Neural cell (in vitro differentiated cells): Measurements from ENCODE around the gene PIGK. TPM values are rescaled to one million over a fixed set of nuclear protein-coding genes. Genes with fewer than 3 reads are reported as not detected.

Experiments used
- H2AFZ ChIP-seq: fragments of 200-600, 300-800 bp; sonication (generic), shearing (Covaris generic); 2 replicates; pipeline ENCODE4 v1.6.0; 2014; ENCODE audit warnings: low read depth, mild to moderate bottlenecking, antibody characterized with exemption, low read length, moderate library complexity
- H3F3A ChIP-seq: fragments of 200-600 bp; shearing (Covaris generic); 2 replicates; pipeline ENCODE4 v1.6.1; 2016; ENCODE audit warnings: mild to moderate bottlenecking, moderate library complexity, mixed read lengths, antibody characterized with exemption, low read length; ENCODE audit not compliant: insufficient read depth, poor library complexity, severe bottlenecking
- H3K27ac ChIP-seq: fragments of 200-600, 300-800 bp; sonication (generic), shearing (Covaris generic); 2 replicates; pipeline ENCODE4 v1.5.1; 2014; ENCODE audit warnings: mild to moderate bottlenecking, low read length, moderate library complexity
- H3K27me3 ChIP-seq: fragments of 300-800, 200-600 bp; sonication (generic), shearing (Covaris generic); 2 replicates; pipeline ENCODE4 v1.6.0; 2014; ENCODE audit warnings: mild to moderate bottlenecking, low read depth, low read length, moderate library complexity; ENCODE audit not compliant: insufficient read depth
- H3K36me3 ChIP-seq: fragments of 300-800, 200-600 bp; sonication (generic), shearing (Covaris generic); 2 replicates; pipeline ENCODE4 v1.5.1; 2014; ENCODE audit warnings: mild to moderate bottlenecking, antibody characterized with exemption, low read length, moderate library complexity; ENCODE audit not compliant: insufficient read depth
- H3K4me2 ChIP-seq: fragments of 300-800, 200-600 bp; sonication (generic), shearing (Covaris generic); 2 replicates; pipeline ENCODE4 v1.6.0; 2014; ENCODE audit warnings: mild to moderate bottlenecking, low read length
- H3K4me3 ChIP-seq: fragments of 300-800, 200-600 bp; sonication (generic), shearing (Covaris generic); 2 replicates; pipeline ENCODE4 v1.5.1; 2014; ENCODE audit warnings: mild to moderate bottlenecking, low read length, moderate library complexity
- H3K79me2 ChIP-seq: fragments of 200-600 bp; shearing (Covaris generic); replicated peaks from 2 replicates; pipeline ENCODE4 v1.6.0; 2014; ENCODE audit warnings: mild to moderate bottlenecking, low read length, moderate library complexity; ENCODE audit not compliant: insufficient read depth
- H3K9ac ChIP-seq: fragments of 300-800, 200-600 bp; sonication (generic), shearing (Covaris generic); 2 replicates; pipeline ENCODE4 v1.6.1; 2016; ENCODE audit warnings: mild to moderate bottlenecking, low read length, mixed read lengths
- H3K9me2 ChIP-seq: fragments of 200-600 bp; shearing (Covaris generic); 2 replicates; pipeline ENCODE4 v1.6.1; 2016; ENCODE audit warnings: mild to moderate bottlenecking, low read length, mixed read lengths; ENCODE audit not compliant: insufficient read depth
- H3K9me3 ChIP-seq: fragments of 200-600, 300-800 bp; sonication (generic), shearing (Covaris generic); 2 replicates; pipeline ENCODE4 v1.6.1; 2016; ENCODE audit warnings: mild to moderate bottlenecking, mixed run types, low read length, moderate library complexity, mixed read lengths
- H4K20me1 ChIP-seq: fragments of 200-600 bp; shearing (Covaris generic); 2 replicates; pipeline ENCODE4 v1.6.1; 2016; ENCODE audit warnings: mild to moderate bottlenecking, mixed run types; ENCODE audit not compliant: insufficient read depth
- EP300 ChIP-seq: fragments of 450-650 bp; conservative IDR thresholded peaks from 2 replicates; pipeline ENCODE4 v1.6.1; 2014; ENCODE audit warnings: antibody characterized with exemption, mild to moderate bottlenecking, moderate library complexity; ENCODE audit not compliant: poor library complexity, severe bottlenecking
- EZH2 ChIP-seq: fragments of 200-600, 300-800 bp; shearing (Covaris generic), sonication (generic); IDR thresholded peaks from 2 replicates; pipeline ENCODE4 v1.6.1; 2014; ENCODE audit warnings: antibody characterized with exemption, low read length, borderline replicate concordance, mild to moderate bottlenecking; ENCODE audit not compliant: insufficient read depth, poor library complexity, severe bottlenecking
- MXI1 ChIP-seq: fragments of 450-650 bp; conservative IDR thresholded peaks from 2 replicates; pipeline ENCODE4 v1.6.1; 2014; ENCODE audit warnings: antibody characterized with exemption, mild to moderate bottlenecking; ENCODE audit not compliant: poor library complexity, severe bottlenecking
- RAD21 ChIP-seq: fragments of 450-650 bp; conservative IDR thresholded peaks from 2 replicates; pipeline ENCODE4 v1.6.1; 2014; ENCODE audit warnings: antibody characterized with exemption, mild to moderate bottlenecking, moderate library complexity
- SMC3 ChIP-seq: fragments of 450-650 bp; conservative IDR thresholded peaks from 2 replicates; pipeline ENCODE4 v1.6.1; 2014; ENCODE audit warnings: antibody characterized with exemption, mild to moderate bottlenecking, moderate library complexity; ENCODE audit not compliant: poor library complexity
- TAF1 ChIP-seq: IDR thresholded peaks from 2 replicates; pipeline ENCODE4 v1.6.1; 2012; ENCODE audit warnings: low read depth
- polyA plus RNA-seq: library from polyadenylated mRNA; depleted of rRNA; stranded (reverse); fragments of >200 nt; gene quantifications from 2 replicates; pipeline ENCODE4 v1.2.3, GENCODE V29; 2014
- TF ChIP-seq, protein P1 (sequence below): IDR thresholded peaks from 2 replicates; pipeline ENCODE4 v1.6.1; 2012; ENCODE audit warnings: borderline replicate concordance
- TF ChIP-seq, protein P2 (sequence below): fragments of 450-650 bp; IDR thresholded peaks from 2 replicates; pipeline ENCODE4 v1.5.1; 2014; ENCODE audit warnings: antibody characterized with exemption, mild to moderate bottlenecking, moderate library complexity; ENCODE audit not compliant: poor library complexity, severe bottlenecking

The PIGK gene
- polyA plus RNA-seq, 1 donor from 2014 or later = 24.3 TPM

DNA sequence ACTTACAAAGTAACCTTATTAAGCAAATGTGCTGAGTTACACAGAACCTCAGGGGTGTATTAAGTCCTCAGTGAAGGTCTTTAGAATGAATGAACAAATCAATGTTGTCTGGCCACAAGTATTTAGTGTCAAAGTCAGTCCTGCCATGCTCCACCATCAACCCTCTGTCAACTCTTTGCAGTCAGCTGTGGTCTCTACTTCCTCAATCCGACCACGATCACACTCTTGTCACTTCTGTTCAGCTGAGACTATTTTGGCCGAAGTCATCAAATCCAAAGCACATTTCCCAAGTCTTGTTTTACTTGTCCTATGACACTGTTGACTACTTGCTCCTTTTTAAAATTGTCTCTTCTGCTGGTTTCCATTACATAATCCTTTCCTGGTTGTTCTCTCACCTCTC lies 178.4 kb downstream of the PIGK start:
- H3K4me2 ChIP-seq = no peak overlapping the region
- H3K79me2 ChIP-seq = no peaks in the 10 kb centered on the region
- H3K27ac ChIP-seq = no peak overlapping the region
- no peak overlapping the region for H2AFZ ChIP-seq
- H3K4me3 ChIP-seq = no peak overlapping the region
- H3K9ac ChIP-seq = no peak overlapping the region
- H3K9me2 ChIP-seq = no peaks in the 10 kb centered on the region
- TF ChIP-seq, protein P1, sequence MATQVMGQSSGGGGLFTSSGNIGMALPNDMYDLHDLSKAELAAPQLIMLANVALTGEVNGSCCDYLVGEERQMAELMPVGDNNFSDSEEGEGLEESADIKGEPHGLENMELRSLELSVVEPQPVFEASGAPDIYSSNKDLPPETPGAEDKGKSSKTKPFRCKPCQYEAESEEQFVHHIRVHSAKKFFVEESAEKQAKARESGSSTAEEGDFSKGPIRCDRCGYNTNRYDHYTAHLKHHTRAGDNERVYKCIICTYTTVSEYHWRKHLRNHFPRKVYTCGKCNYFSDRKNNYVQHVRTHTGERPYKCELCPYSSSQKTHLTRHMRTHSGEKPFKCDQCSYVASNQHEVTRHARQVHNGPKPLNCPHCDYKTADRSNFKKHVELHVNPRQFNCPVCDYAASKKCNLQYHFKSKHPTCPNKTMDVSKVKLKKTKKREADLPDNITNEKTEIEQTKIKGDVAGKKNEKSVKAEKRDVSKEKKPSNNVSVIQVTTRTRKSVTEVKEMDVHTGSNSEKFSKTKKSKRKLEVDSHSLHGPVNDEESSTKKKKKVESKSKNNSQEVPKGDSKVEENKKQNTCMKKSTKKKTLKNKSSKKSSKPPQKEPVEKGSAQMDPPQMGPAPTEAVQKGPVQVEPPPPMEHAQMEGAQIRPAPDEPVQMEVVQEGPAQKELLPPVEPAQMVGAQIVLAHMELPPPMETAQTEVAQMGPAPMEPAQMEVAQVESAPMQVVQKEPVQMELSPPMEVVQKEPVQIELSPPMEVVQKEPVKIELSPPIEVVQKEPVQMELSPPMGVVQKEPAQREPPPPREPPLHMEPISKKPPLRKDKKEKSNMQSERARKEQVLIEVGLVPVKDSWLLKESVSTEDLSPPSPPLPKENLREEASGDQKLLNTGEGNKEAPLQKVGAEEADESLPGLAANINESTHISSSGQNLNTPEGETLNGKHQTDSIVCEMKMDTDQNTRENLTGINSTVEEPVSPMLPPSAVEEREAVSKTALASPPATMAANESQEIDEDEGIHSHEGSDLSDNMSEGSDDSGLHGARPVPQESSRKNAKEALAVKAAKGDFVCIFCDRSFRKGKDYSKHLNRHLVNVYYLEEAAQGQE = no peak
- TF ChIP-seq TAF1 = no peak
- no peak for TF ChIP-seq MXI1
- TF ChIP-seq EZH2 = no peak
- TF ChIP-seq RAD21 = no peak
- no peak for TF ChIP-seq SMC3
- H4K20me1 ChIP-seq = no peaks in the 10 kb centered on the region
- no peaks in the 10 kb centered on the region for H3K36me3 ChIP-seq
- H3F3A ChIP-seq = no peaks in the 10 kb centered on the region
- H3K9me3 ChIP-seq = peaks cover 6% of the 10 kb centered on the region
- H3K27me3 ChIP-seq = no peaks in the 10 kb centered on the region

- Histone ChIP-seq H2AFZ (no peak overlapping the region), H3K4me3 (no peak overlapping the region), H3K27me3 (no peaks in the 10 kb centered on the region), H3K36me3 (no peaks in the 10 kb centered on the region), H3K9me3 (peaks cover 6% of the 10 kb centered on the region), H3F3A (no peaks in the 10 kb centered on the region), H3K79me2 (no peaks in the 10 kb centered on the region), H3K9ac (no peak overlapping the region), H3K4me2 (no peak overlapping the region), H3K27ac (no peak overlapping the region), H3K9me2 (no peaks in the 10 kb centered on the region), H4K20me1 (no peaks in the 10 kb centered on the region)
- TF ChIP-seq, protein P1 = no peak
- TF ChIP-seq, protein P2, sequence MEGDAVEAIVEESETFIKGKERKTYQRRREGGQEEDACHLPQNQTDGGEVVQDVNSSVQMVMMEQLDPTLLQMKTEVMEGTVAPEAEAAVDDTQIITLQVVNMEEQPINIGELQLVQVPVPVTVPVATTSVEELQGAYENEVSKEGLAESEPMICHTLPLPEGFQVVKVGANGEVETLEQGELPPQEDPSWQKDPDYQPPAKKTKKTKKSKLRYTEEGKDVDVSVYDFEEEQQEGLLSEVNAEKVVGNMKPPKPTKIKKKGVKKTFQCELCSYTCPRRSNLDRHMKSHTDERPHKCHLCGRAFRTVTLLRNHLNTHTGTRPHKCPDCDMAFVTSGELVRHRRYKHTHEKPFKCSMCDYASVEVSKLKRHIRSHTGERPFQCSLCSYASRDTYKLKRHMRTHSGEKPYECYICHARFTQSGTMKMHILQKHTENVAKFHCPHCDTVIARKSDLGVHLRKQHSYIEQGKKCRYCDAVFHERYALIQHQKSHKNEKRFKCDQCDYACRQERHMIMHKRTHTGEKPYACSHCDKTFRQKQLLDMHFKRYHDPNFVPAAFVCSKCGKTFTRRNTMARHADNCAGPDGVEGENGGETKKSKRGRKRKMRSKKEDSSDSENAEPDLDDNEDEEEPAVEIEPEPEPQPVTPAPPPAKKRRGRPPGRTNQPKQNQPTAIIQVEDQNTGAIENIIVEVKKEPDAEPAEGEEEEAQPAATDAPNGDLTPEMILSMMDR = no peak
- TF ChIP-seq SMC3 = no peak
- TF ChIP-seq EP300 = no peak
- no peak for TF ChIP-seq EZH2
Observed at GRCh38 chr1:77039739-77040138, 179.5 kb downstream of the PIGK start.
